HepG2 (cell line): Measurements from ENCODE around the gene BLMH. TPM values are rescaled to one million over a fixed set of nuclear protein-coding genes. Genes with fewer than 3 reads are reported as not detected.

Source experiments
- AKAP8 ChIP-seq: sonication (generic); formaldehyde crosslinking; IDR thresholded peaks from 2 replicates; pipeline ENCODE4 v1.5.1; 2020; ENCODE audit warnings: mild to moderate bottlenecking, missing genetic modification reagents
- BRD4 ChIP-seq: sonication (generic); formaldehyde crosslinking; IDR thresholded peaks from 2 replicates; pipeline ENCODE4 v1.4.0; 2020; ENCODE audit warnings: missing genetic modification reagents
- HDAC1 ChIP-seq: sonication (generic); formaldehyde crosslinking; IDR thresholded peaks from 2 replicates; pipeline ENCODE4 v1.5.1; 2020; ENCODE audit warnings: mild to moderate bottlenecking, missing genetic modification reagents
- HNRNPK ChIP-seq: fragments of 200-400 bp; formaldehyde crosslinking; IDR thresholded peaks from 2 replicates; pipeline ENCODE4 v1.6.1; 2018; ENCODE audit warnings: low read length, low read depth, moderate library complexity, mild to moderate bottlenecking; ENCODE audit not compliant: poor library complexity, severe bottlenecking
- KMT2B ChIP-seq: IDR thresholded peaks from 2 replicates; pipeline ENCODE4 v1.6.1; 2016; ENCODE audit warnings: missing genetic modification reagents, missing compliant biosample characterization
- MAF1 ChIP-seq: sonication (generic); formaldehyde crosslinking; IDR thresholded peaks from 2 replicates; pipeline ENCODE4 v1.5.0; 2020; ENCODE audit warnings: missing genetic modification reagents, borderline replicate concordance
- MATR3 ChIP-seq: sonication (generic); formaldehyde crosslinking; IDR thresholded peaks from 2 replicates; pipeline ENCODE4 v1.4.0; 2020; ENCODE audit warnings: missing genetic modification reagents
- MYC ChIP-seq: sonication (generic); formaldehyde crosslinking; IDR thresholded peaks from 2 replicates; pipeline ENCODE4 v1.9.0; 2021; ENCODE audit warnings: missing genetic modification reagents, borderline replicate concordance
- NFKB2 ChIP-seq: sonication (generic); formaldehyde crosslinking; IDR thresholded peaks from 2 replicates; pipeline ENCODE4 v1.4.0; 2020; ENCODE audit warnings: missing genetic modification reagents, borderline replicate concordance
- NONO ChIP-seq, 2 experiments: fragments of 450-650 bp in 1 of 2; sonication (generic) in 1 of 2; formaldehyde crosslinking in 1 of 2; IDR thresholded peaks in 1 of 2; conservative IDR thresholded peaks in 1 of 2; 2 replicates each; pipeline versions ENCODE4 v1.6.1 to v1.8.0; 2017 to 2022; ENCODE audit warnings: mild to moderate bottlenecking in 1 of 2, missing genetic modification reagents in 1 of 2, moderate library complexity in 1 of 2
- POLR2AphosphoS5 ChIP-seq: IDR thresholded peaks from 2 replicates; pipeline ENCODE4 v1.6.1; 2012; ENCODE audit warnings: low read depth, low read length
- RBM39 ChIP-seq: fragments of 200-400 bp; formaldehyde crosslinking; IDR thresholded peaks from one replicate; pipeline ENCODE4 v1.6.1; 2018; ENCODE audit warnings: antibody characterized with exemption, mild to moderate bottlenecking, low read depth, low read length; ENCODE audit not compliant: poor library complexity, severe bottlenecking
- REPIN1 ChIP-seq: sonication (generic); formaldehyde crosslinking; IDR thresholded peaks from 2 replicates; pipeline ENCODE4 v1.8.0; 2022; ENCODE audit warnings: missing genetic modification reagents, low read depth, mild to moderate bottlenecking, borderline replicate concordance
- SKI ChIP-seq: fragments of 450-650 bp; IDR thresholded peaks from one replicate; pipeline ENCODE4 v1.6.1; 2018; ENCODE audit warnings: mild to moderate bottlenecking; ENCODE audit not compliant: partially characterized antibody
- STAT5B ChIP-seq: sonication (generic); formaldehyde crosslinking; IDR thresholded peaks from 2 replicates; pipeline ENCODE4 v1.4.0; 2020; ENCODE audit warnings: missing genetic modification reagents
- TBX3 ChIP-seq: fragments of 450-650 bp; IDR thresholded peaks from 2 replicates; pipeline ENCODE4 v1.6.1; 2017; ENCODE audit warnings: antibody characterized with exemption, mild to moderate bottlenecking, inconsistent platforms, borderline replicate concordance
- WIZ ChIP-seq: sonication (generic); formaldehyde crosslinking; IDR thresholded peaks from 2 replicates; pipeline ENCODE4 v1.5.1; 2020; ENCODE audit warnings: mild to moderate bottlenecking, missing genetic modification reagents
- ZEB1 ChIP-seq: IDR thresholded peaks from 2 replicates; pipeline ENCODE4 v1.6.1; 2012; ENCODE audit warnings: mild to moderate bottlenecking, low read depth, inconsistent platforms; ENCODE audit not compliant: insufficient replicate concordance
- ZFP36L1 ChIP-seq: sonication (generic); formaldehyde crosslinking; IDR thresholded peaks from 2 replicates; pipeline ENCODE4 v1.8.0; 2022; ENCODE audit warnings: mild to moderate bottlenecking, missing genetic modification reagents, moderate library complexity
- ZNF207 ChIP-seq: fragments of 450-650 bp; IDR thresholded peaks from 2 replicates; pipeline ENCODE4 v1.6.1; 2016; ENCODE audit warnings: antibody characterized with exemption, borderline replicate concordance
- ZNF224 ChIP-seq: sonication (generic); formaldehyde crosslinking; IDR thresholded peaks from 2 replicates; pipeline ENCODE4 v1.5.0; 2020; ENCODE audit warnings: mild to moderate bottlenecking, missing genetic modification reagents
- ZNF343 ChIP-seq: sonication (generic); formaldehyde crosslinking; IDR thresholded peaks from 2 replicates; pipeline ENCODE4 v1.4.0; 2020; ENCODE audit warnings: mild to moderate bottlenecking, missing genetic modification reagents
- ZNF710 ChIP-seq: sonication (generic); formaldehyde crosslinking; IDR thresholded peaks from 2 replicates; pipeline ENCODE4 v1.5.0; 2020; ENCODE audit warnings: mild to moderate bottlenecking, missing genetic modification reagents, borderline replicate concordance
- ZNF740 ChIP-seq: sonication (generic); formaldehyde crosslinking; IDR thresholded peaks from 2 replicates; pipeline ENCODE4 v1.4.0; 2020; ENCODE audit warnings: missing genetic modification reagents
- polyA plus RNA-seq, 8 experiments: library from polyadenylated mRNA; depleted of rRNA in 3 of 8; stranded (reverse) in 7 of 8; unstranded in 1 of 8; fragments of >200 nt; fragmentation: Illumina TruSeq in 4 of 8; extraction: Trizol in 4 of 8; gene quantifications; 2 replicates each; pipeline versions ENCODE4 v1.2.1 to v1.2.3, GENCODE V29; 2011 to 2016; ENCODE audit warnings: low read depth in 4 of 8, missing spikeins in 1 of 8, mixed read lengths in 1 of 8; ENCODE audit not compliant: insufficient read depth in 1 of 8
- total RNA-seq, 5 experiments: library from RNA; depleted of rRNA; stranded (reverse); fragments of >200 nt; fragmentation: Illumina TruSeq; extraction: Trizol; gene quantifications; 2 replicates each; pipeline ENCODE4 v1.2.3, GENCODE V29; 2016; ENCODE audit warnings: low read depth in 1 of 5
- TF ChIP-seq, protein P1 (sequence below), 2 experiments: sonication (generic) in 1 of 2; formaldehyde crosslinking in 1 of 2; IDR thresholded peaks; 2 replicates each; pipeline versions ENCODE4 v1.5.1 to v1.6.1; 2011 to 2020; ENCODE audit warnings: borderline replicate concordance in 1 of 2, low read depth in 1 of 2, low read length in 1 of 2, mild to moderate bottlenecking in 1 of 2, missing genetic modification reagents in 1 of 2, moderate library complexity in 1 of 2

BLMH gene
- total and polyA plus RNA-seq, 2 of the 13 experiments (the other 11 are each of a cell fraction or from before 2014, with no cell fraction given): 12.1 to 41.0 TPM

GRCh38 chr17:30290696-30291542 lies 825 bp downstream of the BLMH start (continued):
- TF ChIP-seq NONO (IDR thresholded peaks at IDR 0.05) (no peak), NONO (CRISPR knock-in tag; conservative IDR thresholded peaks at IDR 0.05) (no peak), ZFP36L1 (no peak), HNRNPK (no peak), ZNF207 (no peak), KMT2B (CRISPR knock-in tag) (peak; percentile 51; the same call in 1 of the 2 replicates), SKI (no peak), NFKB2 (CRISPR knock-in tag) (no peak), ZNF740 (CRISPR knock-in tag) (no peak), ZEB1 (no peak), STAT5B (CRISPR knock-in tag) (no peak), AKAP8 (CRISPR knock-in tag) (no peak), ZNF710 (CRISPR knock-in tag) (no peak), WIZ (CRISPR knock-in tag) (0 out of 2 replicates have a peak, but pooled peaks have one; percentile 4), MYC (CRISPR knock-in tag) (peak; percentile 80; the same call in 1 of the 2 replicates), REPIN1 (no peak; the same call in 1 of the 2 replicates), BRD4 (CRISPR knock-in tag) (no peak), MAF1 (CRISPR knock-in tag) (no peak), MATR3 (CRISPR knock-in tag) (no peak), POLR2AphosphoS5 (peak; percentile 30; the same call in 1 of the 2 replicates), TBX3 (no peak), RBM39 (no peak), HDAC1 (CRISPR knock-in tag) (peak; percentile 9; the same call in 1 of the 2 replicates), ZNF343 (CRISPR knock-in tag) (no peak), ZNF224 (CRISPR knock-in tag) (no peak)
- TF ChIP-seq, protein P1, sequence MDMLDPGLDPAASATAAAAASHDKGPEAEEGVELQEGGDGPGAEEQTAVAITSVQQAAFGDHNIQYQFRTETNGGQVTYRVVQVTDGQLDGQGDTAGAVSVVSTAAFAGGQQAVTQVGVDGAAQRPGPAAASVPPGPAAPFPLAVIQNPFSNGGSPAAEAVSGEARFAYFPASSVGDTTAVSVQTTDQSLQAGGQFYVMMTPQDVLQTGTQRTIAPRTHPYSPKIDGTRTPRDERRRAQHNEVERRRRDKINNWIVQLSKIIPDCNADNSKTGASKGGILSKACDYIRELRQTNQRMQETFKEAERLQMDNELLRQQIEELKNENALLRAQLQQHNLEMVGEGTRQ (IDR thresholded peaks at IDR 0.05; ENCODE audit: low read depth, low read length): no peak
- TF ChIP-seq, protein P1 (CRISPR knock-in tag; IDR thresholded peaks at IDR 0.05; ENCODE audit: borderline replicate concordance): no peak
